ENCODE results near the gene PRR13. TPM values are rescaled to one million over a fixed set of nuclear protein-coding genes. Genes with fewer than 3 reads are reported as not detected.
A peak's percentile ranks its signal among the peaks of the same experiment; 100 is the strongest.

PRR13 gene
- total RNA-seq, 3 donors from 2014 or later: 269 to 284 (median 284) TPM

- peaks cover 42% of the 10 kb centered on the region for H3K36me3 Mint-ChIP-seq (ENCODE audit: insufficient read depth)
- no peaks in the 10 kb centered on the region for H3K9me3 Mint-ChIP-seq
- DNase-seq (no peak), ATAC-seq (no peak)
- H3K27me3 Mint-ChIP-seq (ENCODE audit: low read depth): no peaks in the 10 kb centered on the region
- peak overlapping the region; percentile 92 for H3K4me3 Mint-ChIP-seq
- peaks cover 36% of the 10 kb centered on the region for H3K4me1 Mint-ChIP-seq (ENCODE audit: low read depth)
Measured at GRCh38 chr12:53453953-53454640, 12.6 kb downstream of the PRR13 start.

DNA sequence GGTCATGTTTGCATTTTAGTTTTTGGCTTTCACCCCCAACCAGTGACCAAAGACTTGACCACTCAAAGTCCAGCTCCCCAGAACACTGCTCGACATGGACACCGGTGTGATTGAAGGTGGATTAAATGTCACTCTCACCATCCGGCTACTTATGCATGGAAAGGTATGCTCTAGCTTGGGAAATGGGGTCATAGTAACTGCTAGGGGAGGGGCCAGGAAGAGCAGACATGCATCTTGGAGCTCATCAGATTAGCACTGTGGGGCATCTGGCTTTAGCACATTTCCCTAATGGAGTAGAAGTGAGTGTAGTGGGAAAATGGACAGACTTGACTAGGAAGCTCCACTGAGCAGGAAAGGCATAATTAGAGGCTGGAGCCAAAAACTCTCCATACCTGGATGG is 13.2 kb downstream of the PRR13 start:
- H3K27me3 Mint-ChIP-seq (ENCODE audit: low read depth): no peaks in the 10 kb centered on the region
- H3K4me3 Mint-ChIP-seq: peak overlapping the region; percentile 92
- peaks cover 37% of the 10 kb centered on the region for H3K4me1 Mint-ChIP-seq (ENCODE audit: low read depth)
- peaks cover 46% of the 10 kb centered on the region for H3K36me3 Mint-ChIP-seq (ENCODE audit: insufficient read depth)
- ATAC-seq (no peak), DNase-seq (no peak)
- H3K9me3 Mint-ChIP-seq: no peaks in the 10 kb centered on the region

GRCh38 chr12:53456654-53457366 is 15.3 kb downstream of the PRR13 start:
- Mint-ChIP-seq H3K27me3 (ENCODE audit: low read depth) (no peaks in the 10 kb centered on the region), H3K9me3 (no peaks in the 10 kb centered on the region), H3K4me1 (ENCODE audit: low read depth) (peaks cover 45% of the 10 kb centered on the region), H3K4me3 (no peak overlapping the region), H3K36me3 (ENCODE audit: insufficient read depth) (peaks cover 62% of the 10 kb centered on the region)
- no peak for DNase-seq
- no peak for ATAC-seq

GRCh38 chr12:53459097-53459496 is 17.6 kb downstream of the PRR13 start:
- no peaks in the 10 kb centered on the region for H3K9me3 Mint-ChIP-seq
- DNase-seq (no peak), ATAC-seq (no peak)
- peaks cover 68% of the 10 kb centered on the region for H3K36me3 Mint-ChIP-seq (ENCODE audit: insufficient read depth)
- no peaks in the 10 kb centered on the region for H3K27me3 Mint-ChIP-seq (ENCODE audit: low read depth)
- no peak overlapping the region for H3K4me3 Mint-ChIP-seq
- peaks cover 49% of the 10 kb centered on the region for H3K4me1 Mint-ChIP-seq (ENCODE audit: low read depth)

DNA sequence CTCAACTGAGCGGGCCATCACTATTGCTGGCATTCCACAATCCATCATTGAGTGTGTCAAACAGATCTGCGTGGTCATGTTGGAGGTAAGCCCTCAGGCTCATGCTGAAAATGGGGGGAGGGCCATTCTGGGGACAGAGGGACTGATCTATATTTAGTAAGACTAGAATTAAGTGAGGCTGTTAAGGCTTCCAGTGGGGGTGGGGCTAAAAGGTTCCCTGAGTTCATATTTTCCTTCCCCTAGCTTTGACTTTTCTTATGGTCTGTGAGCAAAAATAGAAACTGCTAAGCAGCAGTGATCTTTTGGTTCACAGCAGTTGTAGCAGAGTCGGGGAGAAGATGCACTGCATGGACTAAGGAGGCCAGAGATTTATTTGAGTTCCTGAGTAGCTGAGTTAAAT is 19.5 kb downstream of the PRR13 start:
- ATAC-seq (no peak), DNase-seq (no peak)
- Mint-ChIP-seq H3K4me3 (no peak overlapping the region), H3K36me3 (ENCODE audit: insufficient read depth) (peaks cover 67% of the 10 kb centered on the region), H3K4me1 (ENCODE audit: low read depth) (peaks cover 42% of the 10 kb centered on the region), H3K27me3 (ENCODE audit: low read depth) (no peaks in the 10 kb centered on the region), H3K9me3 (no peaks in the 10 kb centered on the region)

DNA sequence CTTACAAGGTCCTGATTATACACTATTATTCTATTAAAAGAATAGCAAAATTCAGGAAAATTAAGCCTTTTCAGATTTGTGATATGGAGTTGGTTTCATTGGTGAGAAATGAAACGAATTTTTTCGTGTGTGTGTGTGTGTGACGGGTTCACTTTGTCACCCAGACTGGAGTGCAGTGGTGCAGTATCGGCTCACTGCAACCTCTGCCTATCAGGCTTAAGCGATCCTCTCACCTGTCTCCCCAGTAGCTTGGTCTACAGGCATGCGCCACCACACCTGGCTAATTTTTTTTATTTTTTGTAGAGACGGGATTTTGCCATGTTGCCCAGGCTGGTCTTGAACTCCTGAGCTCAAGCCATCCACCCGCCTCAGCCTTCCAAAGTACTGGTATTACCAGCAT is 20.1 kb downstream of the PRR13 start:
- DNase-seq: no peak
- Mint-ChIP-seq H3K9me3 (no peaks in the 10 kb centered on the region), H3K4me1 (ENCODE audit: low read depth) (peaks cover 41% of the 10 kb centered on the region), H3K27me3 (ENCODE audit: low read depth) (no peaks in the 10 kb centered on the region), H3K36me3 (ENCODE audit: insufficient read depth) (peaks cover 70% of the 10 kb centered on the region), H3K4me3 (no peak overlapping the region)
- ATAC-seq: no peak

DNA sequence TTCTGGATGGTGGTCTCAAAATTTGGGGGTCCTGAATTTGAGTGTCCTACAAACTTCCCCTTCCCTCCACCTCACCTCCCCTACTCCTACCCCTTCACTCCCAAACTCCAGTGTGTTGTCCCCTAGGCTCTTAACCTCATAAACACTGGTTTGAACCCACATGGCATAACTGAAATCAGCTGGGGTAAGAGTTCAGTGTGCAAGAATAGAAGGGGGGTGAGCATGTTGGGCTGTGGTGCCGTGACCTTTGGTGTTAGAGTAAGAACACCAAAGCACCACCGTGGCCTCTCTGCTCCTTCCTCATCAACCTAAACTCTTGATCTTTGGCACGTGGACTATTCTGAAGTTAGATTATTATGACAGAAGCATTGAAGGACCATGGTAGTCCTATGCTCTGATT is 21.4 kb downstream of the PRR13 start:
- H3K4me1 Mint-ChIP-seq (ENCODE audit: low read depth): peaks cover 44% of the 10 kb centered on the region
- ATAC-seq: no peak
- peaks cover 75% of the 10 kb centered on the region for H3K36me3 Mint-ChIP-seq (ENCODE audit: insufficient read depth)

DNA sequence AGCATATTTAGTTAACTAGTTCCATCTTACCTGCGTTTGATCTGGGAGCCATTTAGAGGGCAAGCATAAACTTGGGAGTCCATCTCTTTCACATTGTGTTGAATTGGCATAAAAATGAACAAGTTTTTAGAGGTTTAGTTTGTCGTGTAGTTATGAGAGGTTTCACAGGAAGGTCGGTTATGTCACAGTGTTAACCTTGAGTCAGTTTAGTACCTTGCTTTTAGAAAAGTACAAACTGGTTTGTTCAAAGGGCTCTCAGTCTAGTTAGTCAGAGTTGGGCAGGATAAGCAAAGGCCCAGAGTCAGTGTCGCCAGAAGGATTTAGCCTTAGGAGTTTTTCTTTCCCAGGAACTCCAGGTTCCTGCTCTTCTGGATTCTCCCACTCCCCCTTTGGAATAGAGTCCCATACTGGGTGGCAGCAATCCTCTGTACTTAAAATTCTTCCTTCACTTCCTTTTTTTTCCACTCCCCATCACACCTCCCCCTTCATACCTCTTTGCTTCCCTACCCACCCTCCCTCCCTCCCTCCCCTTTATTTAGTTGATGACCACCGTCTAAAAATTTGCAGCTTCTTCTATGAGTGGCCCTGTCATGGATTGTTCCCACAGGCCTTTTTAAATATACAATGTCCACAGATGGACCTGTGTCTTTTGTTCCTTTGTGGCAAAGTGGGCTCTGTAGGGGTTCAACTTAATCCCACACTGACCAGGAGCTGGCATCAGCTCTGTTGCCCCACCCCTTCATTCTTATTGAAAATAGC is 22.4 kb downstream of the PRR13 start:
- peaks cover 42% of the 10 kb centered on the region for H3K4me1 Mint-ChIP-seq (ENCODE audit: low read depth)
- H3K4me3 Mint-ChIP-seq: no peak overlapping the region
- H3K36me3 Mint-ChIP-seq (ENCODE audit: insufficient read depth): peaks cover 73% of the 10 kb centered on the region
- peak in 1 of 2 donors; percentile 27 for ATAC-seq
- DNase-seq: no peak
- H3K27me3 Mint-ChIP-seq (ENCODE audit: low read depth): no peaks in the 10 kb centered on the region
- no peaks in the 10 kb centered on the region for H3K9me3 Mint-ChIP-seq

More for the DNA sequence above, 21.4 kb downstream of the PRR13 start:
- no peak for DNase-seq
- Mint-ChIP-seq H3K27me3 (ENCODE audit: low read depth) (no peaks in the 10 kb centered on the region), H3K9me3 (no peaks in the 10 kb centered on the region), H3K4me3 (no peak overlapping the region)

- no peak for ATAC-seq
- H3K27me3 Mint-ChIP-seq (ENCODE audit: low read depth): no peaks in the 10 kb centered on the region
Measured at GRCh38 chr12:53464685-53465418, 23.3 kb downstream of the PRR13 start.

GRCh38 chr12:53465679-53466078 is 24.1 kb downstream of the PRR13 start:
- Mint-ChIP-seq H3K4me1 (ENCODE audit: low read depth) (peaks cover 35% of the 10 kb centered on the region), H3K27me3 (ENCODE audit: low read depth) (no peaks in the 10 kb centered on the region), H3K36me3 (ENCODE audit: insufficient read depth) (peaks cover 60% of the 10 kb centered on the region), H3K4me3 (no peak overlapping the region), H3K9me3 (no peaks in the 10 kb centered on the region)
- no peak for DNase-seq
- ATAC-seq: no peak

More at GRCh38 chr12:53464685-53465418, 23.3 kb downstream of the PRR13 start:
- peaks cover 67% of the 10 kb centered on the region for H3K36me3 Mint-ChIP-seq (ENCODE audit: insufficient read depth)
- H3K4me3 Mint-ChIP-seq: no peak overlapping the region
- H3K9me3 Mint-ChIP-seq: no peaks in the 10 kb centered on the region
- peaks cover 39% of the 10 kb centered on the region for H3K4me1 Mint-ChIP-seq (ENCODE audit: low read depth)
- DNase-seq: no peak

GRCh38 chr12:53466640-53467039 is 25.1 kb downstream of the PRR13 start:
- Mint-ChIP-seq H3K27me3 (ENCODE audit: low read depth) (no peaks in the 10 kb centered on the region), H3K4me1 (ENCODE audit: low read depth) (peaks cover 34% of the 10 kb centered on the region), H3K9me3 (no peaks in the 10 kb centered on the region), H3K4me3 (no peak overlapping the region), H3K36me3 (ENCODE audit: insufficient read depth) (peaks cover 59% of the 10 kb centered on the region)
- ATAC-seq: no peak
- no peak for DNase-seq

- Mint-ChIP-seq H3K4me1 (ENCODE audit: low read depth) (peaks cover 38% of the 10 kb centered on the region), H3K9me3 (no peaks in the 10 kb centered on the region), H3K36me3 (ENCODE audit: insufficient read depth) (peaks cover 58% of the 10 kb centered on the region), H3K4me3 (no peak overlapping the region), H3K27me3 (ENCODE audit: low read depth) (no peaks in the 10 kb centered on the region)
- ATAC-seq (no peak), DNase-seq (no peak)
Measured at GRCh38 chr12:53467082-53467481, 25.5 kb downstream of the PRR13 start.

DNA sequence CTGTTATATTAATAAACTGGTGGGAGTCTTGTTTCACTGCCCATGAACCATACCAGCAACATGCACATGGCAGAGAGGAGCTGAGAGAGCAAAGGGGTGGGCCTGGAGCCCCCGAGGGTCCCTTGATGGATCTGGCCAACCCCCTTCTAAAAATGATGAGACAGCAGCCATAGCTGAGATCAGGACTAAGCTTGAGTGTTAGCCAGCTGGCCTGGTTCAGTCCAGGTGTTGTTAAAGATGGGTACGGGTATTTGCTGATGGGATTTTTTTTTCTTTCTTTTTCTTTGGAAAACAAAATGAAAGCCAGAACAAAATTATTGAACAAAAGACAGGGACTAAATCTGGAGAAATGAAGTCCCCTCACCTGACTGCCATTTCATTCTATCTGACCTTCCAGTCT is 26.3 kb downstream of the PRR13 start:
- no peaks in the 10 kb centered on the region for H3K27me3 Mint-ChIP-seq (ENCODE audit: low read depth)
- no peak for DNase-seq
- no peaks in the 10 kb centered on the region for H3K9me3 Mint-ChIP-seq
- ATAC-seq: no peak
- no peak overlapping the region for H3K4me3 Mint-ChIP-seq
- peaks cover 57% of the 10 kb centered on the region for H3K36me3 Mint-ChIP-seq (ENCODE audit: insufficient read depth)
- H3K4me1 Mint-ChIP-seq (ENCODE audit: low read depth): peaks cover 42% of the 10 kb centered on the region

- Mint-ChIP-seq H3K4me3 (no peak overlapping the region), H3K9me3 (no peaks in the 10 kb centered on the region), H3K36me3 (ENCODE audit: insufficient read depth) (peaks cover 55% of the 10 kb centered on the region), H3K27me3 (ENCODE audit: low read depth) (no peaks in the 10 kb centered on the region), H3K4me1 (ENCODE audit: low read depth) (peaks cover 41% of the 10 kb centered on the region)
- DNase-seq (no peak), ATAC-seq (no peak)
Measured at GRCh38 chr12:53468282-53468681, 26.7 kb downstream of the PRR13 start.

All from activated T-cell treated with anti-CD3 and anti-CD28 coated beads, Interleukin-2, amount 50 U/mL, for 4 hours (primary cell).